A172 (cell line): ENCODE measurements around the gene SOX13. TPM values are rescaled to one million over a fixed set of nuclear protein-coding genes. Genes with fewer than 3 reads are reported as not detected.
"Not testable (repeated sequence)": the region's sequence is repeated elsewhere in the genome, so short reads cannot be mapped to it uniquely, and the experiment has no call there.

Experiments used
- DNase-seq: peaks from one replicate; pipeline ENCODE4 v3.0.0-alpha.2; 2015; ENCODE audit warnings: low spot score
- total RNA-seq: library from RNA; depleted of rRNA; stranded (reverse); fragments of >200 nt; shearing (Covaris generic); gene quantifications from 2 replicates; pipeline ENCODE4 v1.2.3, GENCODE V29; 2014

Gene SOX13
- total RNA-seq, 1 experiment from 2014 or later = 11.2 TPM

DNA sequence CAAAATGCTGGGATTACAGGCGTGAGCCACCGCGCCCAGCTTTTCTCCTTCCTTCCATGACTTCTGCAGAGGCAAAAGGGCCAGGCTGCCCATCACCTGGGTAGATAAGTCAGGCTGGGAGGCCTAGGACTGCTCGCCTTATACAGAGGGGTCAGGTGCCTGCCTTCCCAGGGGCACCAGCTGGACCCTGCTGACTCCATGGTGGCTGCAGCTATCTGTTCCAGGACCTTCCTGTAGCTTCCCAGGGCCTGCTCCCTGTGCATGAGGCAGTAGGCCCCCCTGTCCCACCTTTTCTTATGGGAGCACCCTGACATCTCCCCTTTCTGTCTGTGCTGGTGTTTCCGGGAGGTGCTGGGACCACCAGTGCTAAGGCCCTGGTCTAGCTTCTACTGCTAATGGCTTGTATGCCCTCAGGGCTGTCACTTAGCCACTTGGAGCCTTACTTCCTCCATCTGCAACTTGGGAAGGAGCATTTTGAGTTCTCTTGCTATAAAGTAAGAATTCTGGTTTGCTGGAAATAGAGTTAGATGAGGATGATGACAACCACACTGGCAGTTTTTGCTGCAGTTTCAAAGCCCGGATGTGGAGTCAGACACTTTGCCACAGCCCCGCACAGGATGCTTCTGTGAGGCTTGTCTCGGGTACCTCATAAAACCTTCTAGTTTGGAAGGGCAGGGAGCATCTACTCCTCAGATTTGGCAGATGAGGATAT, 14.4 kb downstream of the SOX13 start:
- no peak for DNase-seq

DNA sequence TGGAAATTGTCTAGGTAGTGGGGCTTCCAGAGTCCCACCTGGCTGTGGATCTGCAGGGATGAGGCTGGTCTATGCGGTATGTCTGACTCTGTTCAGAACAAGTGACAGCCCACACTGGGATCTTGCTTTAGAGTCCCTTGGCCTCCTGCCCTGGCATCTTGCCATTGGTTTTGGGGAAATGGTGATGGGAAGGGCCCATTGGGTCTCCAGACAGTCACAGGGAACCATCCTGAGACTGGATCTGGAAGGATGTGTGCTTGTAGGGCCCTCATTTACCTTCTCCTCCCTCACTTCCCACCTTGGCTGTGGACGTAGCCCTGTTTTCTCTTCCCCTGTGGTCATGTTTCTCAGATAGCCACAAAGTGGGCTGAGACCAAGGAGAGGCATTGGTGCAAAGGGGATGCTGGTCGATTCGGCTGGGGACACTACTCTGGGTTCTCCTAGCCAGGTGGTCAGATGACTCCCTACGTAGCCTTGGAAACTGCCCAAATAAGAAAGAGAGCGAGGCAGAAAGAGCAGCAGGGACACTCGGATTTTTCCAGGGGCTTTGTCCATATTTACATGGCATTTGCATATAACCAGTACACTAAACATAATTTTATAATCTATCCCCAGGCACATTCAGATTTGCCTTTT, 15.1 kb downstream of the SOX13 start:
- no peak for DNase-seq

DNA sequence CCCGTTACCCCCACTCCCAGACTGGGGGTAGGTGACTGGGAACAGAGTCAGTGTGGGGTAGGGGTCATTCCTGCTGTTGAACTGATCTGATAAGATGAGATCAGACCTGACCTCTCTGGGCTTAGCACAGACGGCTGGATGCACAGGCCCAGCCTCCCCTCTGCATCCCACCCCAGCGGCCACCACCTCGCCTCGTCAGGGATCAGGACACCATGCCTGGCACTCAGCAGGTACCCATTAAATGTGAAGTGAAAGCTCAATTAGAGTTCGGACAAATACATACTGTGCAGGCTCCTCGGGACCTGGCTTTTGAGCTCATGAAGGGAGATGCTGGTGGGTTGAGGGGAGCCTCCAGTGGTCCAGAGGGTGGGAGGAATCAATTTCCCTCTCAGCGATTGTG, 15.7 kb downstream of the SOX13 start:
- no peak for DNase-seq

DNA sequence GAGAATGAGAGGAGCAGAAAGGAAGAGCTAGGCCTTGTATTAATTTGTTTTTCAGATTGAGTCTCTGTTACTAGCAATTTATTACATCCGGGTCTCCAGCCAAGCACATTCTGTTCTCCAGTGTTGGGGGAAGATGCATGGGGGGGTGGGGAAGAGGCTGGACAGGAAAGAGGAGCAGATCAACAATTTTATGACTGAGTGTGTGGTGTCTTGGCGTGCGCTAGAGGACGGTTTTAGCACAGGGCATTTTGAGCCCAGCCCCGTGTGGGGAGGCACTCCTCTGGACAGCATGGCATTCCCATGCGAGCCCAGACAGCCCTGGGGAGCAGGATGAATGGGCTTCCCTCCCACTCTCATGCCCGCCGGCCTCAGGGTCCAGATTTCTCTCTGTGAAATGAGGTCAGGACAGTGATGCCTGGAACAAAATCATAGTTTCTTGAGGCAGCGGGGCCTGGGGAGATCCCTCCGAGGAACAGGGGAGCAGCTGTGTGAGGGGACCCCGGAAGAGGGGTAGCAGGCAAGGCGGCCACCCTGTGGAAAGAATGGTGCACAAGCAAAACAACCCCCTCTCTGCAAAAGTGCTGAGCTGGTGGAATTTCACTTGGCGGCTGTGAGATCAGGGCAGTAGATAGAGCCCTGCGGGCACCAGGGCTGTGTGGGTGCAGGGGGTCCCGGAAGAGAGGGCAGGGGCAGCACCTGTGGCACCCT, 16.3 kb downstream of the SOX13 start:
- DNase-seq = no peak

DNA sequence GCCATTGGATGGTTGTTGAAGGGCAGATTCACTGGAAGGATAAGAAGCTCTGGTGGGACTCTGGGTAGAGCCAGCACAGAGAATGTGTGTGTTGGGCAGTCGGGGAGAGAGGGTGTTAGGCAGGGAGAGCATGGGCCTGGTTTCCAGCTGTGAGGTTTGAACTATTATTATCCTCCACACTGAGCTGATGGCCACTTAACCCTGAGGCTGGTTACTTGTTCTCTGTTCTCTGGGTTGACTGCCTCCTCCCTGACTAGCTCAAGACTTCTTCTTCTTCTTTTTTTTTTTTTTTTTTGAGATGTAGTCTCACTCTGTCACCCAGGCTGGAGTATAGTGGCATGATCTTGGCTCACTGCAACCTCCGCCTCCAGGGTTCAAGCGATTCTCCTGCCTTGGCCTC, 17.2 kb downstream of the SOX13 start:
- DNase-seq = not testable (repeated sequence)

DNA sequence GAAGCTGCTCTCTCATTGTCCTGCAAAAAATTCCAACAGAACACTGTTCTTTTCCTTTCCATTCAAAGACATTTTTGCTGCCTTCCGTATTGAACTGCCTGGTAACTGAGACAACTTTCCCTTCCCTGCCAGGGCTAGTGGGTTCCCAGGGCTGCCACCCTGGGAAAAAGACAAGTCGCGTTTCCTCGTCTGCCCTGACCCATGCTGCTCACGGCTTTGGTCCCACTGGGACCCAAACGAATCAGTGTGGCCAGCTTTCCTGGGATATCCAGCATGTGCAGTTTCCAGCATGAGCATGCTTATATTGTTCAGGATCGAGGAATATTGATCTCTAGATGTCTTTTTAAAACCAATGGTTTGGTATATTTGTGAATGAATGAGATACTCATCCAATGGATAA, 18.2 kb downstream of the SOX13 start:
- no peak for DNase-seq

DNA sequence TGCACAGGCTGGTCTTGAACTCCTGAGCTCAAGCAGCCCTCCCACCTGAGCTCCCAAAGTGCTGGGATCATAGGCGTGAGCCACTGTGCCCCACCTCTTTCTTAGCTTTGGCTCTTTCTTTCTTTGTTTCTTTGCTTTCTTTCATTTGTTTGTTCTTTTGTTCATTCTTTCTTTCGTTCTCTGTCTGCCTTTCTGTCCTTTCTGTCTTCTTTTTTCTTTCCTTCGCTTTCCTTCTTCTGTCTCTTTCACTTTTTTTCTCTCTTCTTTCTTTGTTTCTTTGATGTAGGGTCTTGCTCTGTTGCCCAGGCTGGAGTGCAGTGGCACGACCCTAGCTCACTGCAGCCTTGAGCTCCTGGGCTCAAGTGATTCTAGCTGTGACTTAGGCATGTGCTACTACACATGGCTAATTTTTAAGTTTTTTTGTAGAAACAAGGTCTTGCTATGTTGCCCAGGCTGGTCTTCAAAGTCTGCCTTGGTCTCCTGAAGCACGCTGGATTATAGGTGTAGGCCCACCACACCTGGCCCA, 18.9 kb downstream of the SOX13 start:
- DNase-seq = no peak

DNA sequence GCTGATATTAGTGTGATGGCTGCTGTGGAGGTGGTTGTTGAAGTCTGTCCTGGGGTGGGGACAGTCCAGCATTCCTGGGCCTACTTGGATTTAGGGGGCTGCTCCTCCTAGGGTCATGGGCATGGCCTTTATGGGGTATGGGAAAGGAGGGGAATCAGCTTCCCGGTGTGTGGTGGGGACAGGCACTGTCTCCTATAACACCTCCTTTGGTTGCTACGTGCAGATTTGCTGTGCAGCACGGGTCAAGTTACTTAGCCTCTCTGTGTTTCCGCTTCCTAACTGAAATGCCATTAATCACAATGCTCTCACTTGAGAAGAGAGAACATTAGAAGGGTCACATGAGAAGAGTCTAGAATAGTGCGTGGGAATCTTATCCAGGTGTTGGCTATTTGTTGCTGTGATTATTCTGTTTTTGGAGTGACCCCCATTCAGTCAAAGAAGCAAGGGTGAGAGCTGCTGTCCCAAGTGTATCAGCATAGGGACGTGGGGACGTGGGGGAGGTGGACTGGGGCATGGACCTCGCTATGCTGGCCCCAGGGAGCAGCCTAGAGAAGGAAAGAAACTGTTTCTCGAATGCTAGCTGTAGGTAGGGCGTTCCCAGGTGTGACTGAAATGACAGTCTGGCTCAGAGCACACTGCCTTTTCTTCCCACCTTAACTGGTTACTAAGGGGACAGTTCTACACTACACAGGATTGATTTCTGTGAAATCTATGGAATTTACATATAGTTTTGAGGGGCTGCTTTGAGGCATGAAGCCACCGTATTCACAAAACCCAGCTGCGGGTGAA, 19.9 kb downstream of the SOX13 start:
- DNase-seq = no peak

DNA sequence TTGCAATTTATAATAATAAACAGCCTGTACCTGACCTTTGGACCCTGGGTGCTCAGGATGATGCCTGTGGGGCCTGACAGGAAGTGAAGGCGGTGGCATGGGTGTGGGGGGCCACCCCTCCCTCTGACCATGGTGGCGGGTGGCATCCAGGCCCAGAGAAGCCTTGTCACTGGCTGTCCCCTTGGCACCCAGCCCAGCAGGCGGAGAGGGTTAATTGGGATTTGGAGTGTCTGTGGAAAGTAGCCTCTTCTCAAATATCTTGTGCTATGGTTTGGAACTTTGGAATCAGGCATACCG, 20.5 kb downstream of the SOX13 start:
- no peak for DNase-seq

DNA sequence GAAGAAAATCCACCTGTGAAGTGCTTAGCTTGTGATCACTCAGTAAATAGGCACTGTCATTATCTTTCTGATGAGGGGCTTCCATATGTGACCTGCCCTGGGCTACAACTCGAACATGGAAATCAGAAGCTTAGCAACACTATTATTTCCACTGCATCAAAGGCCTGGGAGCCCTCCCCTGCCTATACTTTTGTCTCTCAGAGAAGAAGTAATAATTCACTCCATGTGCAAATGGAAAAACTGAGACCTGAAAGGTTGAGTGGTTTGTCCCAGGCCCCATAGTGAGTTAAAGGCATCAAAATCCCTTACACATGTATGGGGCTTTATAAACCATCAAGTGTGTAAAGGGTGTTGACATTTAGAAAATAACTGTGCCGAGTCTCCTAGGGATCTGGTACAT, 20.9 kb downstream of the SOX13 start:
- no peak for DNase-seq

DNA sequence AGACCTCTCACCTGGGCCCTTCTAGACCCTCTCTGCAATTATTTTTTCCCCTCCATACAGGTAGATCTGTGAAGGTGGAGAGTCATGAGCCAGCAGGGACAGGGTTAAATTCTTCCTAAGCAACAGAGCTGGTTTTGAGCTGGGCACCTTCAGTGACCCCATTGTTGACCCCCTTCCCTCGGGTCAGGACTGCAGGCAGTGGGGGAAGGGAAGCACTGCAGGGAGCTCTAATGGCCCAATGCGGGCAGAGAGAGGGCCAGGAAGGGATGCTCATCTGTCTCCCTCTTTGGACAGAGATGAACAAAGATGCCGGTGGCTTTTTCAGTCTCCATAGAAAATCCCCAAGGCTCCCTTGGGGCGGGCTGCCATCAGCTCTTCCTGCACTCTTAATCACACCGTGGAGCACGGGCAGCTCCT, 21.4 kb downstream of the SOX13 start:
- DNase-seq = no peak

DNA sequence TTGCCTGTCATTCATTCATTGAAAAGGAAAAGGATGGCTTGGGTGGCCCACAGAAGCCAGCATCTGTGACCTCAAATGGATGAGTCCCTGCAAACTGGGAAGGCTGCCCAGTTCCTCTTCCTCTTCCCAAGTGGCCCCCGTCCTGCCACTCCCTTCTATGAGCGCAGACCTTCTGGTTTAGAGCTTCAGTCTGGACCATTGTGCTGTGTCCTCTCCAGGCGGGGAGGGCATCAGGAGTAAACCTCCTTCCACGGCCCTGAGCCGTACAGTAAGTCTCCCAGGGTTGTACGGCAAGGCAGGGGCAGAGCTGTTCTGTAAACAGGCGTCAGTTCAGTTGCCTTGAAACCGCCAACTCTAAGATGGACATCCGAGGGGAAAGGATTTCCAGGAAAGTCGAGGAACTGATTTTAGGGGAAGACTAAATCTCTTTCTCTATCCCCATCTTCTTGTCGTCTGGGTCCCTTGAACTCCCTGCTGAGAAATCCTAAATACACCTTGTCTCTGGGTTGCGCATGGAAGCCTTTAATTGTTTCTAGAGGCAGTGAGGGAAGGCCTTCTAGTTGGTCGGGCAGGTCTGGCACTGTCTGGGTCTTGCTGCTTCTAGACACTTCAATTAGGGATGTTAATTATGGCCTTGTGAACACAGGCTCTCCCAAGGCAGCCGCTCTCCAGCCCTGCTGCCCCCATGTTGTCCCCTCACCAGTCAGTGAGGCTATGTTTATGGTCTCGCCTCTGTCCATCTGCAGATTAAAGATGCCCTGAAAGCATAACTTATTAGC, 22.1 kb downstream of the SOX13 start:
- DNase-seq = peak; percentile 53

DNA sequence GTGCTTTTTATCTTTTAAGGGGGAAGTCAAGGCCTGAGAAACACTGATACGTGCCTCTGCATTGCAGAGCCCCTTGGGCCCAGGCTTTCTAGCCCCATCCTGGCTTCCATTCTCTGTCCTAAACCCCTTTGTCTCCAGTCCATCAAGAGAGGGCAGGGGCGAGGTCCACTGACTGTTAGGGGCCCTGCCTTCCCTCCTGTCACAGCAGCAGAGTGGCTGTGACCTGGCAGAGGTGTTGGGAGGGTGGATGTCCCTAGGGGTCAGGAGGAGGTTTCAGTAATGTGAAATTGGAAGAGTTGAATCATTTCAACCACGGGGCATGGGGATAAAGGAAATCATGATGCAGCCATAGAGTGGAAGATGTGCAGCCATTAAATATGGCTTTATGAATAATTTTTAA, 24.0 kb downstream of the SOX13 start:
- DNase-seq = no peak

DNA sequence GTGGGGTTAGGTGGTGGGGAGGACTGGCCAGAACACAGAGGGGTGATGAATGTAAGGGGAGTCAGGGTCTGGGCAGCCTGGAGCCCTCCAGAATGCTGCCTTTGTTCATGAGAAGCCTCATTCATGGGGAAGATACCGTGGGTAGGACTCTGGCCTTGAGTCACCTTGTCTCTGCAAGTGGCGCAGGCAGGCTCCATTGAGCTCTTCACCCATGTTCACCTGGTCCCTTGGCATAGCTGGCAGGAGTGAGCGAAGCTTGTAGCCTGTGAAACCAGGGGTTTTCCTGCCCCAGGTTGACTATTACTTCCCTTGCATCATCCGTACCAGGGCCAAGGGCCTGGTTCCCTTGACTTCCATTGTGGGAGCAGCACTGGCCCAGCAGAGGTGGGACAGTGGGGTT, 25.8 kb downstream of the SOX13 start:
- DNase-seq = no peak

DNA sequence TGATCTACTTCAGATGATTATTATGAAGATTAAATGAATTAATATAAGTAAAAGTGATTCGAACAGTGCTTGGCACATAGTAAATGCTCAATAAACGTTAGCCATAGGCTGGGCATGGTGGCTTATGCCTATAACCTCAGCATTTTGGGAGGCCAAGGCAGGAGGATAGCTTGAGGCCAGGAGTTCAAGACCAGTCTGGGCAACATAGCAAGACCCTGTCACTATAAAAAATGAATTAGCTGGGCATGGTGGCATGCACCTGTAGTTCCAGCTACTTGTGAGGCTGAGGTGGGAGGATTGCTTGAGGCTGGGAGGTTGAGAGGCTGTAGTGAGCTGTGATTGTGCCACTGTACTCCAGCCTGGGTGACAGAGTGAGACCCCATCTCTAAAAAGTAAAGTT, 26.8 kb downstream of the SOX13 start:
- not testable (repeated sequence) for DNase-seq

DNA sequence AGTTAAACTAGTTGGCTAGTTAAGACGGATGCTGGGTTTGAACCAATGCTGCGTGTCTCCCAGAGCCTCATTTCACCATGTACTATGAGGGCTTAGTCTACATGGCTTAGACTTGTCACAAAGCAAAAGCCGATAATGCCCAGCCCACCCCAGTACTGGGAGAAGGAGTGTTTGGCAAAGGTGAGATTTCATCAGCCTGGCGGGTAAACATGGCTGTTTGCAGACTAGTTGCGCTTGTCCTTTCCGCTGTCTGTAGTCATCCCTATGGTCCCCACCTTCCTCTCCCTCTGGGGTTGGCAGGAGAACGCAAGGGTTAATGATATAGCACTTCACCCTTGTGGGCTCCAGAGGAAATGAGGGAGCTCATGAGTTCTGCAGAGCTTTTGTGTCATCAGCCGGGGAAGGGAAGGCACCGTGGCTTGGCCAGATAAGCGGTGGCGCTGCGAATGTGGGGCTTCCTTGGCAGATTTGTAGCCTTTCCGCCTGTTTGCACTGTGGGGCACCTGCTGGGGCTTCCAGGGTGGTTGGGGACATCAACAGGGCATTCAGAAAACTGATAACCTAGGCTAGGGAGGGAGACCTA, 29.2 kb downstream of the SOX13 start:
- peak; percentile 32 for DNase-seq

DNA sequence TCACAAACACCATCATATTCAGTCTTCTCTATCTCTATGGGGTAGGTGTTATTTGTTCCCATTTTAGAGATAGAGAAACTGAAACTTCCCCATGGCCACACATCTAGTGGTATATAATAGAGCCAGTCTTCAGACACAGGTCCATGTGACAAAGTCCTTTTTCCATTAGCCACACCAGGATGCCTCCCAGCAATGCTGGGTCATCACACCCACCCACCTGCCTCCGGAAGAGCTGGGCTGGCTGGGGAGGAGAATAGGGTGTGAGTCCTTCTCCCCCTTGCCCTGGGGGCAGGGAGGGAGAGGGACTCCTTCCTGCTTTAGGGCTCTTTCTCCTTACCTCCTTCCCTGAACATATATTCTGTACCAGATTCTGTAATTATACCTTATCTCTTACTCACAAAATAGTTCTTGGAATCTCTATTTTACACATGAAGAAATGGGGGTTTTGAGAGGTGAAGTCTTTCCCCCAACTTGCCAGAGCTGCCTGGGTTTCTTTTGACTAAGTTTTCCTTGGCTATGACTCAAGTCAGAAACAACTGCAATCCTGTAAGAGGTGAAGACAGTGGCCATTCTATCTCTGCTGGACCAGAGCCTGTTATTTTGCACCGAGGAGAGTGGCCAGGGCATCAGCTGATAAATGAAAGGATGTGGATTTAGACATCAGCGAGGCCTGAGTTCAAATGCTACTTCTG, 30.0 kb downstream of the SOX13 start:
- DNase-seq = peak; percentile 55

DNA sequence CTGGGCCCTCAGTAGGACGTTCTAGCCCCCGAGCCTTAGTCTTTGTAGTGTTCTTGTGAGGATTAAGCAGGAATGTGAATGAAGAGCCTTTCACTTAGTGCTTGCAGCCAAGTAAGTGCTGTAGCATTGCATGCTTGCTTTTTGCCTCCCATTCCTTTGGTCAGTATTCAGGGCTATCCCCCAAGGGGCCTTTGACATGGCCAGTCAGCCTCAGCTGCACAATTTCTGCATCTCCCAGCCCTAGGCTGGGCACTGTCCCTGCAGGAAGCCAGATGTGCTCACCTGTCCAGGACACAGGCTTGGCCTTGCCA, 30.5 kb downstream of the SOX13 start:
- no peak for DNase-seq

DNA sequence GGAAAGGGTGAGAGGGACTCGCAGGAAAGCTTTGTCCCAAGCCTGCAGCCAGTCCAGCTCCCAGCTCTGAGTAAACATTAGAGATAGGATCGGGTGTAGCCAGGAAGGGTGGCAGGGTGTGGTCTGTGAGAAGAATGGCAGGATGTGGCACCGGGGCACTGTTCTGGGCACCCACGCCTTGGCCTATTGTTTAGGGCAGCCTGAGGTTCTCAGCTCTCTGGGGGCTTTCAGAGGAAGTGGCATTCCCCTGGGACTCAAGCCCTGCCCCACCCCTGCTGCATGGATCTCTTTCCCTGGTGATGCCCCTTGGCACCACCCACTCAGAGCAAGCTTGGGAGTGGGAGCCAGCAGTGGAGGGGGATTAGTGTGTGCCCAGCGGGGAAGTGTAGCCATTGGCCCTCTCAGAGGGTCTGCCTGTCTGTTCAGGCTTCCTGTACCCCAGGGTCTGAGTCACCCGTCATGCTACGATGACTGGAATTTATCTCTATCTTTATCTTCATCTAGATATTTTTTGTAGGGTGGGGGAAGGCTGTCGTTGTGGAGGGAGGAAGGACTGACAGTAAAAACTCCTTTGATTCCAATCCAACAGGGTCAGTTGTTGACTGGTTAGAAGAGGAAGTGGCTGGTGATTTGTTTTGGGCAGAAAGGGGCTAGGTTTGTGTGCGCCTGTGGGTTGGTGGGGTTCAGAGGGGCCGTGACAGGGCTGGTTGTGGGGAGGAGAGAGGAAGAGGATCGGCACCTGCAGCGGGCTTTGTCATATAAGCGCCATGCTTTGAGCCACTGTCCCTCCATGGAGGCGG, 31.6 kb downstream of the SOX13 start:
- peak; percentile 86 for DNase-seq

DNA sequence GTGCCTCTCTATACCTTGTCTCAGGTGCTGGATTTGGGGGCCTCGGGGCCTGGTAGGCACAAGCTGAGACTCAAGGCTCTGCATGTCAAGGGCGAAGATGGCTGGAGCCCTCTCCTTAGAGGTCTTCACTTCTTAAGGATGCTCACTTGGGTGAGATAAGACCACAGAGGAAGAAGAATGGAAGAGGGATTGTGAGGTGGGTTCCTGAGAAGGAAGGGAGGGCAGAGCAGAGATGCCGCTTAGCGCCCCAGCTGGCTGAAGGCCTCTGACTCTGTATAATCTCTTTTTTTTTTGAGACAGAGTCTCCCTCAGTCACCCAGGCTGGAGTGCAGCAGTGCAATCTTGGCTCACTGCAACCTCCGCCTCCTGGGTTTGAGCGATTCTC, 32.2 kb downstream of the SOX13 start:
- no peak for DNase-seq
